Measurements from ENCODE around the gene HSD17B3.
"Not testable (repeated sequence)": the region's sequence is repeated elsewhere in the genome, so short reads cannot be mapped to it uniquely, and the experiment has no call there.

The HSD17B3 gene

DNA sequence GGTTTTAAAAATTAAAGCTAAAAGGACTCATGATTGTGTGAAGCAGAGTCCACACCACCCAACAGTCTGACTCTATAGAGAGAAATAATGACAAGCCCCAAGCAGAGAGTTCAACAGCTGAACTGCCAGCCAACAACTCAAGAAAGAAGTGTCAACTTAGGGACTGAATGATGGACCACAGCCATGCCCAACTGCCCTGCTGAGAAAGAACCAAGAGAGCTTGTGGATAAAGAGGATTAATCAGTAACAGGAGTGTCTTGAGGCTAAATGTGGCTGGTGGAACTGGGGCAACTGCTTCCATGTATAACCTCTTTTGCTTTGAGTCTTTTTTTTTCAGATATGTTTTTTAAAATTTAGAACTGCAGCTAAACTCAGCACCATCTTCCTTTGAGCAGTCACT lies 109.3 kb downstream of the HSD17B3 start:
- DNase-seq: no peak

DNA sequence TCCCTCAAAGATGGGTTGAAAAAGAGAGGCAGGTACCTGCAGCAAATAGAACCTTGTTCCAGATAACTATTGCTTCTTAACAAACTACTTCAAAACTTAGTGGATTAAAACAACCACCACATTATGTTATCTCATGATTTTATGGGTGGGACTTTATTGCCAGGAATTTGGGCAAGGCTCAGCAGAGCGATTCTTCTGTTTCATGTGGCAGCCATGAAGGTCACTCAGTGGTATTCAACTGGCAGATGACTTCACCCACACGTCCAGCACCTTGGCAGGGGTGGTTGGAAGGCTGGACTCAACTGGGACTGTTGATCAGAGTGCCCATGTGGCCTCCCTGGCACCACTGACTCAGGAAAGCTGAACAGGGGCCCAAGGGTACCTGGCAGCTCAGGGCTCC lies 112.0 kb downstream of the HSD17B3 start:
- no peak for DNase-seq

DNA sequence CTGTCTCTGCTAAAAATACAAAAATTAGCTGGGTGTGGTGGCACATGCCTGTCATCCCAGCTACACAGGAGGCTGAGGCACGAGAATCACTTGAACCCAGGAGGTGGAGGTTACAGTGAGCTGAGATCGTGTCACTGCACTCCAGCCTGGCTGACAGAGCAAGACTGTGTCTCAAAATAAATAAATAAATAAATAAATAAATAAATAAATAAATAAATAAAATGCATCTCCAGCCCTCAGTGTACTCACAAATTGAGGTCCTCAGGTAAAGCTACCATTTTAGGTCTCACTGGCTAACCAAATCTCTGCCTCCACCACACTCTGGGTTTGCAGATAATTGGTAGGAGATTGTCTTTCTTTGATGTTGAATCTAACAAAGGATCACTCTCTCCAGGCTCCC lies 112.4 kb downstream of the HSD17B3 start:
- not testable (repeated sequence) for DNase-seq

DNA sequence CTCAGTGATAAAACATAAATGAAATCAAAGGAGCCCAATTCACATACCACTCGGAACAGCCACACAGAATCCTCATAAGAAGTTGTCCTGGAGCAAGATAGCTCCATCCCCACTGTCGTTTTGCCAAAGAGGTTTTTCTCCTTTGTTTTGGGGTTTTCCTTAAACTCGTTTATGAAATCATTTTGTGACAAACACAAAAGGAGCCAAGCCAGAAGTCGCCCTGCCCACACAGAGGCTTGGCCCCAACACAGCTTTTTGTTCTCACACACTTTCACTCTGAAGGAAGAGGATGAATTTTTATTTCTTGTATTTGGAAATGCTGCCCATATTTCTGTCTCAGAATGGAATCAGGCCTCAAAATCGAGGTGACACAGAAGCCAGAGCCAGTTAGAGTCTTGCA lies 113.4 kb downstream of the HSD17B3 start:
- no peak for DNase-seq

DNA sequence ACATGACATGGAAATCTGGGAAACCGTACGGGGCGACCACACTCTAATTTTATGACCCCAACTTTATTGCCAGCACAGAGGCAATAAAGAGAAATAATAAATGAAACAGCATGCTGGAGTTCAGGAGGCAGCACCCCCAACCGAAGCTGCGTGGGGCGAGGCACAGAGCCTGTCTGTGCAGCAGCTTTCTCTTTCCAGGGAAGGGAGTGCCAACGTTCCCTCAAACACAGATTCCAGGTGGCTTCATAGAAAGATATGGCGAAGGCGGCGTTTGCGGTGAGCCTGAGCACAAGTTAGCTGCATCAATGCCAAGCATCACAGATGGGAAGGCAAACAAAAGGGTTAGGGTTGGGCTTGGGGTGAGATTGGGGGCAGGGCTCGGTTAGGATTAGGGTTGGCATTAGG lies 114.8 kb downstream of the HSD17B3 start:
- no peak for DNase-seq

DNA sequence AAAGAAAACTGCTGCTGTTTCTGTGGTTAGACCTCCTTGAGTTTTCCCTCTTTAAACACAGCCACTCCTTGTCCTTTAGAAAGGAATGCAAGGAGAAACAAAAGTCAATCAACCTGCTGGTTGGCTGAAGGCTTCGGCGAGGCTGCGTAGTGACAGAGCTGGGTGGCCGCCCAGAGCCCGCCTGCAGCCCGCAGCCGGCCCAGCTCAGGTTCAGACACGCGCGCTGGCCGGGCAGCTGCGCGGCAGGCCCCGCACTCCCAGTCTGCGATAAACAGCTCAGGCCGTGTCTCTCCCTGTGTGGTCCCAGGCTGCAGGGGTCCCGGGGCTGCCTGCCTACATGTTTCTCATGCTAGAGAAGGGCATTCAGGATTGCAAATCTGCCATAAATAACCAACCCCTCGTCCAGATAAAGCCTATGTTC lies 115.4 kb downstream of the HSD17B3 start:
- DNase-seq: no peak

DNA sequence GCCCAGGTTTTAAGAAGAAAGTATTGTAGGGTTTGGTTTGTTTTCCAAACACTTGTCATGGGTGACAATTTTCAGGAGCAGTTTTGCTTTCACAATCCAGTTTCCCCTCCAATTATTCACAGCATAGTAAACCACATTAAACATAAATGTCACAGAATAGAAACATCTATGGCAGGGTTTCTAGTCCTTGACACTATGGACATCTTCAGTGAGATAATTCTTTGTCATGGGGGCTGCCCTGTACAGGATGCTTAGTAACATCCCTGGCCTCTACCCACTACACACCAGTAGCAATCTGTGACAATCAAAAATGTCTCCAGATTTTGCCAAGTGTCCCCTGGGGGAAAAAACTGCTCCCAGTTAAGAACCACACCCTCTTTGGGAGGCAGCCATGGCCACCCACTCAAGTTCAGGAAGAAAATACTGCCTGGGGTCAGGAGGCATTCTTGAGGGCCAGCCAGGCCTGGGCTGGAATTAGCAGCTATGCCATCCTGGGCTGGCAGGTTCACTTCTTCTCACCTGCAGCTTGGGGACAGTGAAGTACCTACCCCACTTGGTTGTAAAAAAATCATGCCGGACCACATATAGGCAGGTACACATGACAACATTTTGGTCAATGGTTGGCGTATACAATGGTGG lies 116.3 kb downstream of the HSD17B3 start:
- DNase-seq: no peak
